ENCODE results near the gene RER1. TPM values are rescaled to one million over a fixed set of nuclear protein-coding genes. Genes with fewer than 3 reads are reported as not detected.

RER1 gene
- total RNA-seq, 1 donor from 2014 or later, result 93.0 TPM

- H3K27ac Mint-ChIP-seq (ENCODE audit: unreplicated experiment), result no peak overlapping the region
- peaks cover 5% of the 10 kb centered on the region for H3K36me3 Mint-ChIP-seq (ENCODE audit: unreplicated experiment)
- no peaks in the 10 kb centered on the region for H3K9me3 Mint-ChIP-seq (ENCODE audit: unreplicated experiment)
- no peaks in the 10 kb centered on the region for H3K27me3 Mint-ChIP-seq (ENCODE audit: unreplicated experiment)
- no peak for TF ChIP-seq CTCF (IDR thresholded peaks at IDR 0.05; ENCODE audit: partially characterized antibody, unreplicated experiment)
- DNase-seq, result no peak
- H3K4me3 Mint-ChIP-seq (ENCODE audit: unreplicated experiment), result no peak overlapping the region
- no peaks in the 10 kb centered on the region for H3K4me1 Mint-ChIP-seq (ENCODE audit: low read depth, unreplicated experiment)
Measured at GRCh38 chr1:2400576-2400909, 8.9 kb downstream of the RER1 start.

- H3K9me3 Mint-ChIP-seq (ENCODE audit: unreplicated experiment), result no peaks in the 10 kb centered on the region
Measured at GRCh38 chr1:2400950-2401649, 9.5 kb downstream of the RER1 start.

GRCh38 chr1:2402420-2402819 lies 10.8 kb downstream of the RER1 start:
- TF ChIP-seq CTCF (IDR thresholded peaks at IDR 0.05; ENCODE audit: partially characterized antibody, unreplicated experiment), result no peak
- peaks cover 3% of the 10 kb centered on the region for H3K4me1 Mint-ChIP-seq (ENCODE audit: low read depth, unreplicated experiment)
- H3K27me3 Mint-ChIP-seq (ENCODE audit: unreplicated experiment), result peaks cover 2% of the 10 kb centered on the region
- no peak for DNase-seq
- peaks cover 5% of the 10 kb centered on the region for H3K36me3 Mint-ChIP-seq (ENCODE audit: unreplicated experiment)
- no peak overlapping the region for H3K4me3 Mint-ChIP-seq (ENCODE audit: unreplicated experiment)
- H3K27ac Mint-ChIP-seq (ENCODE audit: unreplicated experiment), result peak overlapping the region; percentile 59
- H3K9me3 Mint-ChIP-seq (ENCODE audit: unreplicated experiment), result no peaks in the 10 kb centered on the region

More at GRCh38 chr1:2400950-2401649, 9.5 kb downstream of the RER1 start:
- no peak for TF ChIP-seq CTCF (IDR thresholded peaks at IDR 0.05; ENCODE audit: partially characterized antibody, unreplicated experiment)
- H3K4me3 Mint-ChIP-seq (ENCODE audit: unreplicated experiment), result no peak overlapping the region
- H3K27ac Mint-ChIP-seq (ENCODE audit: unreplicated experiment), result no peak overlapping the region
- no peaks in the 10 kb centered on the region for H3K27me3 Mint-ChIP-seq (ENCODE audit: unreplicated experiment)
- H3K36me3 Mint-ChIP-seq (ENCODE audit: unreplicated experiment), result peaks cover 5% of the 10 kb centered on the region
- no peaks in the 10 kb centered on the region for H3K4me1 Mint-ChIP-seq (ENCODE audit: low read depth, unreplicated experiment)
- DNase-seq, result no peak

- no peak for TF ChIP-seq CTCF (IDR thresholded peaks at IDR 0.05; ENCODE audit: partially characterized antibody, unreplicated experiment)
- H3K36me3 Mint-ChIP-seq (ENCODE audit: unreplicated experiment), result peaks cover 5% of the 10 kb centered on the region
Measured at GRCh38 chr1:2403273-2403672, 11.6 kb downstream of the RER1 start.

GRCh38 chr1:2404142-2404889 lies 12.7 kb downstream of the RER1 start:
- Mint-ChIP-seq H3K36me3 (ENCODE audit: unreplicated experiment) (peaks cover 2% of the 10 kb centered on the region), H3K4me1 (ENCODE audit: low read depth, unreplicated experiment) (peaks cover 3% of the 10 kb centered on the region), H3K4me3 (ENCODE audit: unreplicated experiment) (no peak overlapping the region), H3K9me3 (ENCODE audit: unreplicated experiment) (no peaks in the 10 kb centered on the region), H3K27me3 (ENCODE audit: unreplicated experiment) (peaks cover 12% of the 10 kb centered on the region), H3K27ac (ENCODE audit: unreplicated experiment) (no peak overlapping the region)
- TF ChIP-seq CTCF (IDR thresholded peaks at IDR 0.05; ENCODE audit: partially characterized antibody, unreplicated experiment), result no peak
- no peak for DNase-seq

More at GRCh38 chr1:2403273-2403672, 11.6 kb downstream of the RER1 start:
- no peak for DNase-seq
- peaks cover 6% of the 10 kb centered on the region for H3K27me3 Mint-ChIP-seq (ENCODE audit: unreplicated experiment)
- H3K9me3 Mint-ChIP-seq (ENCODE audit: unreplicated experiment), result no peaks in the 10 kb centered on the region
- H3K27ac Mint-ChIP-seq (ENCODE audit: unreplicated experiment), result no peak overlapping the region
- H3K4me3 Mint-ChIP-seq (ENCODE audit: unreplicated experiment), result no peak overlapping the region
- peaks cover 3% of the 10 kb centered on the region for H3K4me1 Mint-ChIP-seq (ENCODE audit: low read depth, unreplicated experiment)

All from glutamatergic neuron (in vitro differentiated cells).